SJSA1 (cell line): ENCODE data around the gene ULBP2. TPM values are rescaled to one million over a fixed set of nuclear protein-coding genes. Genes with fewer than 3 reads are reported as not detected.

Experiments
- DNase-seq, 2 experiments: peaks; one replicate each; pipeline ENCODE4 v3.0.0-alpha.2; 2015 to 2020; ENCODE audit warnings: low spot score in 2 of 2, low read depth in 1 of 2
- H3K27ac ChIP-seq: fragments of 250-450 bp; sonication (Bioruptor Pico); 2 replicates; pipeline ENCODE4 v1.5.1; 2020; ENCODE audit warnings: mild to moderate bottlenecking, moderate library complexity
- H3K27me3 ChIP-seq: fragments of 250-450 bp; sonication (Bioruptor Pico); replicated peaks from 2 replicates; pipeline ENCODE4 v1.5.1; 2020; ENCODE audit warnings: mild to moderate bottlenecking, moderate library complexity
- H3K36me3 ChIP-seq: fragments of 250-450 bp; sonication (Bioruptor Pico); 2 replicates; pipeline ENCODE4 v1.5.1; 2020; ENCODE audit warnings: mild to moderate bottlenecking
- H3K4me1 ChIP-seq: fragments of 250-450 bp; sonication (Bioruptor Pico); replicated peaks from 2 replicates; pipeline ENCODE4 v1.6.1; 2021; ENCODE audit warnings: mild to moderate bottlenecking
- H3K4me3 ChIP-seq: fragments of 250-450 bp; sonication (Bioruptor Pico); 2 replicates; pipeline ENCODE4 v1.5.1; 2020; ENCODE audit warnings: mild to moderate bottlenecking
- H3K9me3 ChIP-seq: fragments of 250-450 bp; sonication (Bioruptor Pico); replicated peaks from 2 replicates; pipeline ENCODE4 v1.5.1; 2020; ENCODE audit warnings: mild to moderate bottlenecking
- total RNA-seq: library from RNA; depleted of rRNA; stranded (reverse); fragments of >200 nt; shearing (Covaris generic); gene quantifications from 2 replicates; pipeline ENCODE4 v1.2.3, GENCODE V29; 2014; rRNA removed

Gene ULBP2
- total RNA-seq = 12.2 and 19.7 TPM in 2 replicates

DNA sequence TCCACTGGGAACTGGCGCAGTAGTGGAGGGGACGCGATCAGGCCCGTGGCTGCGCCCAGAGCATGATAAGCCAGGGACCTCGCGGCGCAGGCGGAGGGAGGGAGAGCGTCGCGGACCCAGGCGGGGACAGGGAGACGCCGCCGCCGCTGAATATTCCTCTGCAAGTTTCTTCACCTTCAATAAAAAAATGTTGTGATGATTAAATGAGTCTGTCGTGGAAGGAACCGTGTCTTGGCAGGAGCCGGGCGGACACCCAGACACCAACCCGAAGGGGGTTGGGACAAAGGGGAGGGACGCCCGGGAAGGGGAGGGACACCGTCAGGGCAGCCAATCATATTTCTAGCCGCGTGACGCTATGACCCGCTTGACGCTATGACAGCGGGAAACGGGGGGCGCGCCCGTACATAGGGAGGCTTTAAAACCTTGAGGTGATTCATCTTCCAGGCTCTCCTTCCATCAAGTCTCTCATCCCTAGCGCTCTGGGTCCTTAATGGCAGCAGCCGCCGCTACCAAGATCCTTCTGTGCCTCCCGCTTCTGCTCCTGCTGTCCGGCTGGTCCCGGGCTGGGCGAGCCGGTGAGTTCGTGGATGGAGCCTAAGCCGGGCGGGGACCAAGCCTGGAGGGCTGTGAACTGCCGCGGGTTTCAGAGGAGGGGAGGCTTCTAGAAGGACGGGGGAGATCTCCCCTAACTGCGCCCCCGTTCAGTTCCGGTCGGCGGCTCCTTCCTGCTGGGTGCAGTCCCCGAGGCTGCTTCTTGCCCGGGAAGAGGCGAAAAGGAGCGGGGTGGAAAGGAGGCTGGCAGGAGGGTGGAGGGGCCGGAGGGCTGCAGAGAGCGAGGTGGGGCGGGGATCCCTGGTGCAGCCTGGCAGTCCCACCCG, at the start of gene ULBP2:
ULBP2 (plus strand) TSS at position 432 of the 878 bp plus-strand sequence; CDS start at position 491, 59 bp downstream.
- Histone ChIP-seq H3K4me3 (peak within 1 kb of the TSS; percentile 54), H3K4me1 (peaks cover 9% of the 10 kb centered on the region), H3K27ac (no peak within 1 kb of the TSS), H3K9me3 (no peaks in the 10 kb centered on the region), H3K27me3 (peaks cover 16% of the 10 kb centered on the region), H3K36me3 (no peaks in the 10 kb centered on the region)
- DNase-seq = peak; percentile 90 to 94

DNA sequence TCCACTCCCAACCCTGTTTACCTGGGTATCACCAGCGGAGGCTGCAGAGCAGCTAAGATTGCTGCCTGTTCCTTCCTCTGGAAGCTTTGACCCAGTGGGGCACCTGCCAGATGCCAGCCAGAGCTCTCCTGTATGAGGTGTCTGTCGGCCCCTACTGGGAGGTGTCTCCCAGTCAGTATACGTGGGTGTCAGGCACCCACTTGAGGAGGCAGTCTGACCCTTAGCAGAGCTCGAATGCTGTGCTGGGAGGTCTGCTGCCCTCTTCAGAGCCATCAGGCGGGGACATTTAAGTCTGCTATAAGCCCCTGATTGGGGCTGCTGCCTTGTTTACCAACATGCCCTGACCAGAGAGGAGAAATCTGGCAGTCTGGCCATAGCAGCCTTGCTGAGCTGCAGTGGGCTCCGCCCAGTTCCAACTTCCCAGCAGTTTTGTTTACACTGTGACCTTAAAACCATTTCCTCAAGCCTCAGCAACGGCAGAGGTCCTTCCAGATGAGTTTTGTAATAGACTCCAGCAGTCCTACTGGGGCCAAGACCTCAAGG, 46.7 kb upstream of the ULBP2 start:
- Histone ChIP-seq H3K36me3 (no peaks in the 10 kb centered on the region), H3K27me3 (no peaks in the 10 kb centered on the region), H3K9me3 (no peaks in the 10 kb centered on the region), H3K4me3 (no peak overlapping the region), H3K27ac (peak overlapping the region; percentile 16; the same call in 1 of the 2 replicates), H3K4me1 (peaks cover 33% of the 10 kb centered on the region)
- peak in 1 of 2 experiments; percentile 47 for DNase-seq

DNA sequence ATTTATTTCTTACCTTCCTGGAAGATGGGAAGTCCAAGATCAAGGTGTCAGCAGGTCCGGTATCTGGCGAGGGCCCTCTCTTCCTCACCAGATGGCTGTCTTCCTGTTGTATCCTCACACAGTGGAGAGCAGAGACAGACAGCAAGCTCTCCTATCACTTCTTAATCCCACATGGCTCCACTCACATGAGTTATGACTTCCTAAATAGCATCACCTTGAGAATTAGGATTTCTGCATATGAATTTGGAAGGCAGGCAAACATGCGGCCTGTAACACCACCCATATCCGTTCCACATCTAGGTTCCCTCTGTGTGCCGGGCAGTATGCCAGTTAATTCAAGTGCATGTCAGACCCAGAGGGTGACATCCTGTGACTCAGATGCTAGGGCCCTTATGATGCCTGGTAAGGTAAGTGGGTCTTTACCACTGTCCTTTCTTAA, 46.0 kb upstream of the ULBP2 start:
- no peaks in the 10 kb centered on the region for H3K27me3 ChIP-seq
- peak overlapping the region; percentile 30 for H3K27ac ChIP-seq
- peak; percentile 64 to 90 for DNase-seq
- no peaks in the 10 kb centered on the region for H3K36me3 ChIP-seq
- no peak overlapping the region for H3K4me3 ChIP-seq
- H3K9me3 ChIP-seq = no peaks in the 10 kb centered on the region
- peaks cover 33% of the 10 kb centered on the region for H3K4me1 ChIP-seq

- H3K27ac ChIP-seq = peak overlapping the region; percentile 59
- H3K4me3 ChIP-seq = no peak overlapping the region
Measured at GRCh38 chr6:149896491-149896890, 45.3 kb upstream of the ULBP2 start.

GRCh38 chr6:149897015-149897697, 44.7 kb upstream of the ULBP2 start:
- DNase-seq = peak; percentile 69 to 77
- H3K4me1 ChIP-seq = peaks cover 33% of the 10 kb centered on the region
- H3K9me3 ChIP-seq = no peaks in the 10 kb centered on the region
- H3K36me3 ChIP-seq = no peaks in the 10 kb centered on the region
- H3K4me3 ChIP-seq = peak overlapping the region; percentile 12; the same call in 1 of the 2 replicates
- peak overlapping the region; percentile 59 for H3K27ac ChIP-seq
- no peaks in the 10 kb centered on the region for H3K27me3 ChIP-seq

More at GRCh38 chr6:149896491-149896890, 45.3 kb upstream of the ULBP2 start:
- H3K36me3 ChIP-seq = no peaks in the 10 kb centered on the region
- peak in 1 of 2 experiments; percentile 37 for DNase-seq
- H3K27me3 ChIP-seq = no peaks in the 10 kb centered on the region
- peaks cover 33% of the 10 kb centered on the region for H3K4me1 ChIP-seq
- no peaks in the 10 kb centered on the region for H3K9me3 ChIP-seq

DNA sequence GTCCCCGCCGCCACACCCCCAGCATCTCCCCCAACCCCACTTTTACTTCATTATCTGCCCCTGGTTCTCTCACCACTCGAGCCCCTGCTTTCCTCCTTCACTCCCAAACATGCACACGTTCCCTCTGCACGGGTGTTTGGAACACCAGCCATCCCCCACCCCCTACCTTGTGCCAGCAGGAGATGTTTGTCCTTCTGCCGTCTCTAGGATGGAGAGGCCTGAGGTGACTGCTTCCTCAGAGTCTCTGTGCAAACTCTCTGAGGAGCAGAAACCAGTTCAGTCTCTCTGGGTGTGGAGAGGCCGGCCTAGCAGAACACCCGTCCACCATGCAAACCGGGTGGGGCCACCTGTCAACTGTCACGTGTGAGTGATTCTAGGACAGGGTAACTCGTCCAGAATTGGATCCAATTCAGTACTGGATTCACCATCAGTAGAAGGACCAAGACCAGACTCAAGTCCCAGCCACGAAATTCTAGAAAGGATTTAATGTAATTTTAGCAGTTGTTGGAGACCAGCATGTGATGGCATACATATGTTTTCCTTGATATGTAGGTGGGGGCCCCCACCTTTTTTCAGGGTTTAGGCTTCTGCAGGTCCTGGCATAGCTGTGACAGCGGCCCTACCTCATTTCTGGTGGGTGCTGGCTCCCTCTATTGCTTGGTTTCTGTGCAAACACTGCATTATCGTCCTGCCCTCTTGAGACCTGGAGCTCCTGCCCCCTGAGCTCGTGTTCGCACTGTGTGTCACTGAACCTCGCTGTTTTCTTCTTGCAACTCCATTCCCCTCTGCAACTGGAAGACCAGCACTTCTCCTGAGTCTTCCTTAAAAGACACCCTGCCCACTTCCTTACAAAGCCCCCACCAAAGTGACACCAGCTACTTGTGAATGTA, 43.7 kb upstream of the ULBP2 start, which contains the start of gene RAET1E:
RAET1E (minus strand) TSS at position 259 of the 890 bp plus-strand sequence. CDS start 7,212 bp downstream, outside the sequence.
- Histone ChIP-seq H3K27ac (peak within 1 kb of the TSS; percentile 59), H3K4me1 (peaks cover 33% of the 10 kb centered on the region), H3K36me3 (no peaks in the 10 kb centered on the region), H3K9me3 (no peaks in the 10 kb centered on the region), H3K4me3 (peak within 1 kb of the TSS; percentile 12; the same call in 1 of the 2 replicates), H3K27me3 (no peaks in the 10 kb centered on the region)
- DNase-seq = no peak

DNA sequence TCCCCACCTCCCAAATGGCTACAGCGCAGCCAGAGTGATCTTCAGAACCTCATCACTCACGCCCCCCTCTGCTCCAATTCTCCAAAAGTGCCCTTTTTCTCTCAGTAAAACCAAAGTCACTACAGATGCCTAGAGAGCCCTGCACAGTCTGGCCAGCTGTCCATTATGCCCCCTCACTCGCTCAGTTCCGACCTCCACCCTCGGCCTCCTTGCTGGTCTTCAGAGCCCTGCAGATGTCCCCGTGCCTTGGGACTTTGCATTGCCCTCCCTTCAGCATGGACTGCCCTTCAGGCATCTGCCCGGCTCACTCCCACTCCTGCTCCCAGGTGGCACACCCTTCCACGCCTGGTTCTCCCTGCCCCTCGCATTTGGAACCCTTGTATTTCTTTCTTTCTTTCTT, 42.8 kb upstream of the ULBP2 start:
- Histone ChIP-seq H3K9me3 (no peaks in the 10 kb centered on the region), H3K4me3 (no peak overlapping the region), H3K27ac (no peak overlapping the region), H3K4me1 (peaks cover 33% of the 10 kb centered on the region), H3K36me3 (no peaks in the 10 kb centered on the region), H3K27me3 (no peaks in the 10 kb centered on the region)
- DNase-seq = no peak

- H3K4me3 ChIP-seq = no peak overlapping the region
- peaks cover 33% of the 10 kb centered on the region for H3K4me1 ChIP-seq
- no peaks in the 10 kb centered on the region for H3K9me3 ChIP-seq
- no peaks in the 10 kb centered on the region for H3K27me3 ChIP-seq
- H3K27ac ChIP-seq = no peak overlapping the region
- DNase-seq = no peak
- H3K36me3 ChIP-seq = no peaks in the 10 kb centered on the region
Measured at GRCh38 chr6:149899486-149899885, 42.3 kb upstream of the ULBP2 start.

- H3K9me3 ChIP-seq = no peaks in the 10 kb centered on the region
- H3K27ac ChIP-seq = no peak overlapping the region
- no peak overlapping the region for H3K4me3 ChIP-seq
- H3K36me3 ChIP-seq = no peaks in the 10 kb centered on the region
- no peak for DNase-seq
- no peaks in the 10 kb centered on the region for H3K27me3 ChIP-seq
- H3K4me1 ChIP-seq = peaks cover 30% of the 10 kb centered on the region
Measured at GRCh38 chr6:149899926-149900619, 41.7 kb upstream of the ULBP2 start.

DNA sequence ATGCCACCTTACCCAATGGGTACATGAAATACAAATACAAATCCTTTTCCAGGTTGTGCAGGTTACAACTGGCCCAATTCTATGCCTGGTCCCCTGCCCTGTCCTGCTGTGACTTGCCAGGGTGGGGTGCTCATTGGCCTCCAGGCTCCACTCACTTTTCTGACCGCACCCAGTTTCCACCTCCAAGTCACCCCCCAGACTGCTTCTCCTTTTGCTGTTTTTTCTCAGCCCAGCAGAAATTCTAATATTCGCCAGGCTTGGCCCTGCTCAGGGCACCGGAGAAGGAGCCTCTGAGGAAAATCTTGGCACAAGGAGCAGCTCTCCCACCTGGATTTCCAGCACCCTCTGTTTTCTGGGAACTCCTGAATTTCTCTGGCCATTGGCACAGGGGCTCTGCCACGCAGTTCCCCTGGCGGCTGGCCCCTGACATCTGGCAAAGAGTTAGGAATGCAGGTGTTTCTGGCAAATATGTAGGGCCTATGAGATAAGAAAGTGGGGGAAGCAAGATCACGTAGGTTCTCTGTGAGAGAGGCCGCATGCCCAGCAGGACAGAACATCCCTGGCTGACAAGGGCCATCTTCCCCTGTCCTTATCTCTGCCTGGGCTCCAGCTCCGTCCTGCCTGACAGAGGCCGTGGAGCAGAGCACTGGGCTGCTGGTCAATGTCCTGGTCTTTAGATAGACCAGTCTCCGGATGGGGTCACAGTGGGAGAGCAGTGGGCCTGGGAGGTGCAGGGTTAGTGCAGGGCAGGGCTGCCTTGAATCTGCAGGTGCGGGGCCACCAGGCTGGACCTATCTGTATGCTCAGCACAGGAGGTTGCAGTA, 41.0 kb upstream of the ULBP2 start:
- H3K27me3 ChIP-seq = no peaks in the 10 kb centered on the region
- no peak for DNase-seq
- H3K4me3 ChIP-seq = no peak overlapping the region
- no peaks in the 10 kb centered on the region for H3K9me3 ChIP-seq
- no peak overlapping the region for H3K27ac ChIP-seq
- peaks cover 22% of the 10 kb centered on the region for H3K4me1 ChIP-seq
- no peaks in the 10 kb centered on the region for H3K36me3 ChIP-seq

DNA sequence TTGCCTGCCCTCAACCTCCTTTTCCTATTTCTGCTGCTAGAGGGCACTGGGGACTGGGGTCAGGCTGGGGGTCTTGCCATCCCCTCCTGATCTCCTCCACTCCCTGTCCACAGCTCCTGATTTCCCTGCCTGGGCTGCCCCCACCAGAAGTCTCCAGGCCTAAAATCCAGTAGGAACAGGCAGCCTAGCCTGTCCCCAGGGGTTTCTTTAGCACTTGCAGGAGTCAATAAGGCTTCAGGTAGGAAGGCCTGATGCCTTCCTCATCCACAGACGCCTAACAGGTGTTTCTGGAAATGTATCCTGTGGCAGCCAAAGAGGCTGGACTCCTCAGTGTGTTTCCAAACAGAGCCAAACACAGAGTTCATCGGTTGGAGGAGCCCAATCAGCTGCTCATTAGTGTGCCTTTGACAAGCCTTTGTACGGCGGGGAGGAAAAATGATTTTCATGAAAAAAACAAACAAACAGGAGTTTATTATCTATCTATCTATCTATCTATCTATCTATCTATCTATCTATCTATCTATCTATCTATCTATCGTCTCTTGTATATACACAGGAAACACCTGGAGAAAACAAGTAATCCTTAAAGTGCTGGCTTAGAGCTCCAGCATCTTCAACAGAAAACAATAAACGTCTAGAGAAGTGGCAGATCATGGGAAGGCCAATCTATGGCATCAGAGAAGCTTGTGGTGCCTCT, 40.2 kb upstream of the ULBP2 start:
- Histone ChIP-seq H3K4me1 (peaks cover 15% of the 10 kb centered on the region), H3K9me3 (no peaks in the 10 kb centered on the region), H3K27me3 (no peaks in the 10 kb centered on the region), H3K36me3 (no peaks in the 10 kb centered on the region), H3K4me3 (no peak overlapping the region), H3K27ac (no peak overlapping the region)
- no peak for DNase-seq
